Left cardiac atrium (tissue), 4 donors: ENCODE data around the gene CDKAL1. TPM values are rescaled to one million over a fixed set of nuclear protein-coding genes. Genes with fewer than 3 reads are reported as not detected.

Source experiments
- ATAC-seq, 2 donors: fragments of 200-7000 bp; cut with Tn5 transposase; one replicate each; pipeline ENCODE4 v1.9.1; 2020; ENCODE audit warnings: mild to moderate bottlenecking in 2 of 2, moderate library complexity in 2 of 2
- DNase-seq: peaks from one replicate; pipeline ENCODE4 v3.0.0-alpha.2; 2020
- intact Hi-C, 2 donors: fragments of 100-400 bp; cut with DNase I; formaldehyde crosslinking; loops; one replicate each; pipeline versions ENCODE4 v1.14.1 to v1.15.1; 2022 to 2023
- total RNA-seq, 2 donors: library from RNA; stranded (reverse); fragmentation: NEBNext Ultra II Directional; extraction: Animal tissue kit (Norgen Biotek cat#: 25700); gene quantifications; one replicate each; pipeline ENCODE4 v1.2.1, GENCODE V29; 2021
- donor health status: DM: no; HTN: yes; CAD: no.
- donor health status: DM: no; HTN: yes; CAD: no; lungs with severe emphysema.
- donor health status: DM: yes; HTN: yes; CAD: no.
- donor health status: Dilated cardiomyopathy.

The CDKAL1 gene
- total RNA-seq, 2 donors from 2014 or later = 9.8 to 10.8 TPM

- no peak for ATAC-seq
- DNase-seq = no peak
- intact Hi-C loops = no loop called here
Observed at GRCh38 chr6:20837189-20837588, 302.9 kb downstream of the CDKAL1 start.

DNA sequence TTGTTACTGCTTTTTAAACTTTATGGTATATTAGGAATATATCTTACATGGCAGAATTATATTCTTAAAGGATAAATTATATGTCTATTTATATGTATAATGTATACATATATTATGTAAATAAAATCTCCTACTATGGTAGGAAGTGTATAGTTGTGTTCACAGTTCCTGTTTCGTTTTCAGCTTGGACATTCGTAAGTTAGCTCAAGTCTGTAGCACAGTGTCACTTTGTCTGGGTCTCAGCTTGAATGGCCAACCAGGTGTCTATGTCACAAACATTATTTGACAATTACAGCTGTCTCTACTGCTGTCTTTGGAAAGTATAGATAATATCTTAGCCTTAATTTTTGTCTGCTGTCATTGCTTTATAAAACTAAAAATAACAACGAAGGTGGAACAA, 303.9 kb downstream of the CDKAL1 start:
- DNase-seq (no peak), ATAC-seq (no peak)
- intact Hi-C loops = no loop called here

DNA sequence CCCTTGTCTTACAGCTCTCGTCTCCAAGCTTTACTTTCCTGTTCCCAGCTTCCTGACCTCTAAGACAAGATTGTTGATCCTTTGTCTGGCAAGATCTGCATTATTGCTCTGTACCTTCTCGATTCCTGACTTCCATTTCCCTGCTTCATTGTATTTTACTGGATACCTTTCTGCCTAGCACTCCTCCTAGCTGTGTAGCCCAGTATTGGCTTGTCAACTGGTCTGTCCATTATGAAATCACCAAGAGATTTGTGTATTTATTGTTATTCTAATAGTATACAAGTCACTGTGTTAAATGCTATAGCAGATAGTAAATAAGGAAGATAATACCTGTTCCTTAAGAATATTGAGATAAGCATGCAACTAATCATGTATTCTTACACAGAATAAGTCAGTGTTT, 305.4 kb downstream of the CDKAL1 start:
- no peak for ATAC-seq

DNA sequence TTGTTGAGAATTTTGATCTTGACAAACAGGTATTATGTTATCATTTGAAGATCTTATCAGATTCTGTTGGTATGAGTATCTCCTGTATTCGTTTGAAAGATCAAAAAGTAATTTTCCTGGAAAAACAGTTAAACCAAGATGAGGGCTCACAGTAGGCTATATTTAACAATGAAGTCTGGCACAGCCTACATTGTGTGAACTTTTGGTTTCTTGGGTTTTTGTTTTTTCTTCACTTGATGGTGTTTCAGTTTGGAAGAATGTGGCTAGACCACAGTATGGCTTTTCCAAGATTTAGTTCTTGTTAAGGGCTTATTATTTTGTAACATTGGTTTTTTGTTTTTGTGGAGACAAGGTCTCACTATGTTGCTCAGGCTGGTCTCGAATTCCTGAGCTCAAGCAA, 306.4 kb downstream of the CDKAL1 start:
- intact Hi-C loops = no loop called here
- DNase-seq = no peak
- no peak for ATAC-seq

More for the DNA sequence above, 305.4 kb downstream of the CDKAL1 start:
- intact Hi-C loops = no loop called here
- DNase-seq = no peak

- intact Hi-C loops = no loop called here
- DNase-seq (no peak), ATAC-seq (no peak)
Observed at GRCh38 chr6:20841806-20842205, 307.5 kb downstream of the CDKAL1 start.

DNA sequence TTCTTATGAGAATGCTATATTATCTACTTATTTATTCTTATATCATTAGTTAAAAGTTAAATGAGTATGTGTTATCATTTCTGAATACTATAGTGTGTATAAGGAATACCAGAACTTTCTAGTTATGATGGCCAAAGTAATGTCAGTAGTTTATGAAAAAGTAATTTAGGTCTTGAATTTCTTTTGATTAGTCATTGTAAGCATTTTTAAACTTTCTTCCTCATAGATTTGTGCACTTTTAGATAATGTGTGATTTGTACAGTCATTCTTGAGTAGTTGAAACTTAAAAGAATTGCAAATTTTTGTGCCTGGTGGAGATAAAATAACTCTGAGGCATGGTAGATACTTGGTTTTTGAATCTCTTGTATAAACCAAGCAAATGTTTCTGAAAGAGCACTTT, 311.3 kb downstream of the CDKAL1 start:
- DNase-seq (no peak), ATAC-seq (no peak)
- intact Hi-C loops = no loop called here

DNA sequence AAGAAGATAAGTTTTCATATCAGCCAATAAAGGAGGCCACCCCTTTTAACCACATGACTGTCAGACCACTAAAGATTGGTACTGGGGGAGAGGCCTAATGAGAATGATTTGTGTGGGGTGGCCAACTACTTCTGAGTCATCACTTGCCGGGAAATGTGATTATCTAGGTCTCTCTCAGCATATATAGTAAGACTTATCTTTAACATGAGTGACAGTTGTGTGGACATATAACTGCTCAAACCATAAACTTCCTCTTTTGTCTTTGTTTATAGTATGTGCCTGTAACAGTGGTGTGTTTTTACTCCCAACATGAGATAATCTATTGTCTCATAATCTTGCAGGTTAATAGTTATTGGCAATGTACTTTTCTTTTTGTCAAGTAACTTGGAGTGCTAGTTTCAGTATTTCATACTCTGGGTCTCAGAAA, 312.4 kb downstream of the CDKAL1 start:
- DNase-seq (no peak), ATAC-seq (no peak)
- intact Hi-C loops = no loop called here

DNA sequence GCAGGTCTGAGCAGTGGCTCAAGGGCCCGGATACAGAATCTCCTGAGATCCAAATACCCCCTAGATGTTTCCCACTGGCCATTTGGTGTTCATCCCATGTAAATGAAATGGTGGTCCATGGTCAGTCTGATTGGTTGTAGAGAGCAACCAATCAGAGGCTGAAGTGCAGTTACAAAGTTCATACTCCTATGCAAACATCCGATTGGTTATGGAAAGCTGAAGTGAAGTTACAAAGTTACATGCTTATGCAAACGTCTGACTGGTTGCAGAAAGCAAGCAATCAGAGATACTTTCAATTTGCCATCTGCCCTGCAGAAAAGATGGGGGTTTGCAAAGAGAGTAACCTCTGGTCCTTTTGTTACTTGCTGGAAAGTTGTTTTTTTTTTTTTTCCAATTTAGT, 313.6 kb downstream of the CDKAL1 start:
- DNase-seq = no peak
- ATAC-seq = no peak
- intact Hi-C loops = no loop called here

DNA sequence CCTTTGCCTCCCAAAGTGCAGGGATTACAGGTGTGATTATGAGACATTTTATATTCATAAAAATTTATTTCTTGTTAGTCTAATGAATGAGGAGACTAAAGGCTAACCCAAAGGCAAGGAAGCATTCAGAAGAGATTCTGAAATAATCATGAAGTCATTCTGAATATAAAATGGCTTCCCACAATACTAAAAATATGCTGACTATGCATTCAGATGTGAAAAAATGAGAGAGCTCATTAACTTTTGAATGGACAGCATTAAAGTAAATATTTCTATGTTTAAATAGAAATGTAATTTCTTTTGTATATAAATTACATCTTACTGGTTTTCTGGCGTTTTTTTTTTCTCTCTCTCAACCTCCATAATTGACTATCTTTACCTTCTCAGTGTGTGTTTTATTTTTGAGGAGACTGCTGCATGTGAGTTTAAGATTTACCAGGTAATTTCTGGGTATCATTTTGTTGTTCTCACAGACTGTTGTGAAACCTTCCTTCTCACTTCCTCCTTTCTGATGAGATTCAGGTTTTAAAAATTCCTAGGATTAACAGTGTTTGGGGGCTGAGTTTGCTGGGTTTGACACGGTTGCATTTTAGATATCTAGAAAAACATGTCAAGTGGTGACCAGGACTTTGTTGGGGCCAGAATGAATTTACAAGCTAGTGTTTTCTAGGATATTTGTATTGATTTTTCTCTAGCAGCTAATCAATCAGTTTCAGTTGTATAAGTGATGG, 316.6 kb downstream of the CDKAL1 start:
- DNase-seq (no peak), ATAC-seq (no peak)
- intact Hi-C loops = no loop called here

GRCh38 chr6:20851795-20852194, 317.5 kb downstream of the CDKAL1 start:
- intact Hi-C loops = no loop called here
- no peak for DNase-seq
- no peak for ATAC-seq

DNA sequence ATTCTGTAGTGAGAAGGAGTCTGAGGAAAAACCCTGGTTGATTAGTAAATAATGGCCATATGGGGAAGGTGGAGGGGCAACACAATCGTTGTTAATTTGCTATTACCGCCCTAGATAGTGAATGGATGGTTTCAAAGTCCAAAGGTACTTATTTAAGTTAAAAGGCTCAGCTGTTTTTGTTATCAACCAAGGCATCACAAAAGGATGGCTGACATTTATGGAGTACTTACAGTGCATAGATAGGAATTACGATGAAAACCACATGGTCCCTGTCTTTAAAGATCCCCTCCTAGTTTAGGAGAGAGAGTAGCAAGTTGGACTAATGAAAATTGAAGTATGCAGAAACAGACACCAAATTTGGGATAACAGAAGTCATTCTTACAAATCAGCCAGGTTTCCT, 319.6 kb downstream of the CDKAL1 start:
- ATAC-seq (no peak), DNase-seq (no peak)

DNA sequence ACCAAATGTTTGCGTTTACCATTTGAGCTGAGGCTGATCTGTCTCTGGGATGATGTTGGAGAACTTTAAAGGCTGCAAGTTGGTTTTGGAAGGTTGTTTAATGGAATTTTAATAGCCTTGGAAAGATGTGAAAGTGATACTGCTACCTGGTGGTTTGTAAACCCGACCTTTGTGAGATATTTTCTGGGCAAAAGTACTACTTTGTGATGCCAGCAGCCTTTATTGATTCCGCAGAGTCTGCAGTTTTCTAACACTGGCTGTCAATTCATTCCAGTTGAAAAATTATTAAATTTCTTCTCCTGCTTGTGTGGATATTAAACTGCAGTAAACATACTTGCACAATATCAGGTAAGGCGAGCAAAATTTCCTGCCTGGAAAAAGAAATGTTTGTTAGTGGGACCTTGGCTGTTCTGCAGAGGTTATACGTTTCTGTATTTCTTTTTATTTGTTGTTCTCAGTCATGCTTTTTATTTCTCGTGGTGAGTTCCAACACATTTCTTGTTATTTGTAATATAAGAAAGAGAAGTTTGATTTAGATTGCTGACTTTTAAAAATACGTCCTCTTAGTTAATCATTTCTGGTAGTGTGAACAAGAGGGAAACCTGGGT, 322.5 kb downstream of the CDKAL1 start:
- intact Hi-C loops = no loop called here
- DNase-seq (no peak), ATAC-seq (no peak)

More for the DNA sequence above, 319.6 kb downstream of the CDKAL1 start:
- intact Hi-C loops = no loop called here

DNA sequence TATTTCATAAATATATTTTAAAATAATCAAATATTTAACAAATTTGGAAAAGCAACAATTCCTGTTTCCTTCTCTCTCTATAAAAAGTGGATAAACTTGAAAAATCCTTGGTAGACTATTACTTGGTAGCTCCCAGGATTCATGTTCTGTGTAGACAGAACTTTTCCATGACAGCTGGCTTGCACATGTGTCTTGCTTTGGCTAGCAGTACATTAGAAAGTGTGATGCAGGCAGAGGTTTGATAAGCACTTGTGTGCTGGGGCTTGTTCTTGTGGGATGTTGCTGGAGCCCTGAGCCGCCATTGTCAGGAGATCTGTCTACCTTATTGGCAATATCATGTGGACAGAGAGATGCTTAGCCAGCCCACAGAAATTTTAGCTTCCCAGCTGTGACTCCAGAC, 327.2 kb downstream of the CDKAL1 start:
- intact Hi-C loops = no loop called here
- ATAC-seq (no peak), DNase-seq (no peak)

DNA sequence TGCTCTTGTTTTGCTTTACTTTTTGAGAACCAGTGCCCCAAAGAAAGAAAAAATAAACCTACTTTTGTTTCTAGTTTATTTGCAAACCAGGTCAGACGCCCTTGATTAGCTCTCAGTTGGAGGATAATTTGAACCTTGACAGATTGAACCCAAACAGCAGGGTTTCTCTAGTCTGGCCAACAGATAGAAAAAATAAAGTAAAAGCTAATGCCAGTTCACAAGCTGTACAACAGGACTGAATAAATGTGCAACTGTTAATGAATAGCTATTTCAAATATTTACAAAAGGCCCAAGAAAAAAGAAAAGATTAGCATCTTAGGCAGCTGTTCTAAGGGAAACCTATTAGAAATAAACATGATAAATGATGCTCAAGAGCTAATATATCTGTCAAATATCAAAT, 331.8 kb downstream of the CDKAL1 start:
- ATAC-seq (no peak), DNase-seq (no peak)
- intact Hi-C loops = no loop called here

DNA sequence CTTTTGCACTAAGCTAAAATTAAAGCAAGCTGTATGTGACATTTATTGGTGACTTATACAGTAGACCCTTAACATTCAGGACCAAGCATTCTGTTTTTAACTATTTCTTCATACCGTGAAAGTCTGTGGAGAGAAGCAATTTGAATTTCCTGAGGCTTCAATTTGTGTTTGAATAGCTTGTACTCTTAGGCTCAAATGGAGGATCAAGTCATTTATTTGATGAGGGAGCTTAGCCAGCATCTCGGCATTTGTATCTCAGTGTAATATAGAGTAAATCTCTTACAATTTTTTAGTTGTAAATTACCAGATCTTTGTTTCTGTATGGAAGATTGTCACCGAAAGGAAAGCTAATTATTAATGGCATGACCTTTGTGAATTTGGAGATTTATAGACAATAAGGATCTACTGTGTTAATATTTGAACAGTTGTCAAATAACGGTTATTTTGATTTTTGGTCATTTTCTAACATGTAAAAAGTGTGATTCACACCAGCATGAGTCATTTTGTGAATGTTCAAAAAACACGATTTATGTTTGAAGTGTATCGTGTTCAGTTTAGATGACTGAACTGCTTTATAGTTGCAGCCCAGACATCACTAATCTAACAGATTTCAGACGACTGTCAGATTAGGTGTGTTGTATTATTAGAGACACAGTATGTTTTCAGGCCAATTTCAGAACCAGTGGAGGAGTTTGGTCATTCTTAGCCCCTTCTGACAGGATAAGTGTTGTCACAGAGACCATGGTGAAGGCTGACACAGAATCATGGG, 332.9 kb downstream of the CDKAL1 start:
- intact Hi-C loops = no loop called here
- no peak for DNase-seq
- ATAC-seq = no peak

GRCh38 chr6:20868397-20869096, 334.3 kb downstream of the CDKAL1 start:
- intact Hi-C loops = no loop called here
- DNase-seq = no peak
- peak in 1 of 2 donors; percentile 19 for ATAC-seq

- intact Hi-C loops = loop anchor here in 1 of 2 donors (5.0 kb wide), 1 partner anchor 722 kb away; the partner anchor contains the start of gene SOX4
- ATAC-seq = no peak
- DNase-seq = no peak
Observed at GRCh38 chr6:20870021-20870420, 335.8 kb downstream of the CDKAL1 start.

- ATAC-seq = no peak
- intact Hi-C loops = loop anchor here in 1 of 2 donors (5.0 kb wide), 1 partner anchor 722 kb away; the partner anchor contains the start of gene SOX4
- no peak for DNase-seq
Observed at GRCh38 chr6:20870493-20870892, 336.2 kb downstream of the CDKAL1 start.

- DNase-seq (no peak), ATAC-seq (no peak)
- intact Hi-C loops = loop anchor here in 1 of 2 donors (5.0 kb wide), 1 partner anchor 719 kb away; the partner anchor contains the start of gene SOX4
Observed at GRCh38 chr6:20873425-20874190, 339.4 kb downstream of the CDKAL1 start.
